Ovary (tissue), 3 donors: ENCODE data around the gene ANKMY1.

Source experiments
- EP300 ChIP-seq: sonication (generic); formaldehyde crosslinking; IDR thresholded peaks from one replicate; pipeline ENCODE4 v1.6.1; 2017; ENCODE audit warnings: antibody characterized with exemption
- TF ChIP-seq, protein P1 (sequence below), 3 donors: fragments of 450-650 bp in 2 of 3; fragments of 200-600 bp in 1 of 3; IDR thresholded peaks; one replicate each; pipeline versions ENCODE4 v1.5.1 to v1.8.0; 2016 to 2022; ENCODE audit warnings: antibody characterized with exemption in 3 of 3, mild to moderate bottlenecking in 1 of 3
- donor health status: DM: no; HTN: no; CAD: no.

GRCh38 chr2:240553956-240554480, 3.8 kb downstream of the ANKMY1 start:
- TF ChIP-seq, protein P1, sequence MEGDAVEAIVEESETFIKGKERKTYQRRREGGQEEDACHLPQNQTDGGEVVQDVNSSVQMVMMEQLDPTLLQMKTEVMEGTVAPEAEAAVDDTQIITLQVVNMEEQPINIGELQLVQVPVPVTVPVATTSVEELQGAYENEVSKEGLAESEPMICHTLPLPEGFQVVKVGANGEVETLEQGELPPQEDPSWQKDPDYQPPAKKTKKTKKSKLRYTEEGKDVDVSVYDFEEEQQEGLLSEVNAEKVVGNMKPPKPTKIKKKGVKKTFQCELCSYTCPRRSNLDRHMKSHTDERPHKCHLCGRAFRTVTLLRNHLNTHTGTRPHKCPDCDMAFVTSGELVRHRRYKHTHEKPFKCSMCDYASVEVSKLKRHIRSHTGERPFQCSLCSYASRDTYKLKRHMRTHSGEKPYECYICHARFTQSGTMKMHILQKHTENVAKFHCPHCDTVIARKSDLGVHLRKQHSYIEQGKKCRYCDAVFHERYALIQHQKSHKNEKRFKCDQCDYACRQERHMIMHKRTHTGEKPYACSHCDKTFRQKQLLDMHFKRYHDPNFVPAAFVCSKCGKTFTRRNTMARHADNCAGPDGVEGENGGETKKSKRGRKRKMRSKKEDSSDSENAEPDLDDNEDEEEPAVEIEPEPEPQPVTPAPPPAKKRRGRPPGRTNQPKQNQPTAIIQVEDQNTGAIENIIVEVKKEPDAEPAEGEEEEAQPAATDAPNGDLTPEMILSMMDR (IDR thresholded peaks at IDR 0.05), result no peak
- no peak for TF ChIP-seq EP300
